ENCODE measurements around the gene RSPH10B. TPM values are rescaled to one million over a fixed set of nuclear protein-coding genes. Genes with fewer than 3 reads are reported as not detected.
A peak's percentile ranks its signal among the peaks of the same experiment; 100 is the strongest.
"Not testable (repeated sequence)": the region's sequence is repeated elsewhere in the genome, so short reads cannot be mapped to it uniquely, and the experiment has no call there.

Gene RSPH10B
- total RNA-seq, result 0.64 and 2.4 TPM in 2 replicates

GRCh38 chr7:5970347-5970911 lies at the start of gene RSPH10B:
Gene RSPH10B, minus strand, starts transcription at chr7:5970689. Its CDS starts 3,573 bp downstream, at chr7:5967116.
- not testable (repeated sequence) for DNase-seq (ENCODE audit: low read depth in 2 of 2)

GRCh38 chr7:6016653-6016966 lies 46.1 kb upstream of the RSPH10B start:
- no peak for DNase-seq (ENCODE audit: low read depth in 2 of 2)

GRCh38 chr7:6015917-6016652 lies 45.6 kb upstream of the RSPH10B start:
- DNase-seq (ENCODE audit: low read depth in 2 of 2), result no peak

DNA sequence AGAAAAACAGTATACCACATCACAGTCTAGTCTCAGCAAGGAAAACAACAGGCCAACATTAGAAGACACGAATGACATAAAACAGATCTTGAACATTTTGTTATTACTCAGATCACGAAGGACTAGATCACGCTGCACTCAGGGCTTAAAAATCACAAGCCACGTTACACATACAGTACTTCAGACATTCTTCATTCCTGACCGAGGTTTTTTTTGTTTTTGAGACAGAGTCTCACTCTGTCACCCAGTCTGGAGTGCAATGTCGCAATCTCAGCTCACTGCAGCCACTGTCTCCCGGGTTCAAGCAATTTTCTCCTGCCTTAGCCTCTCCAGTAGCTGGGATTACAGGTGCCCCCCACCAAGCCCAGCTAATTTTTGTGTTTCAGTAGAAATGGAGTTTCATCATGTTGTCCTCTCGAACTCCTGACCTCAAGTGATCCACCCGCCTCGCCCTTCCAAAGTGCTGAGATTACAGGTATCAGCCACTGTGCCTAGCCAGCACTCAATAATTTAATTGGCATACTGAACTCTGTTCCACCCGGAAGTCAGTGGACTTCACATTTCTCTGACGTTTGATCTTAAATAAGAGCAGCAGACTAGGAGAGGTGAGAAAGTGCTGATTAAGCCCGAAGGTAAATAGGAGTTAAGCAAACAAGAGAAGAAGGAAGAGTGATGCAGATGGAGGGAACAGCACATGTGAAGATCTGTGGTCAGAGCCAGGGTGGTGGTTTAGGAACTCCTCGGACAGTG lies 42.0 kb upstream of the RSPH10B start:
- no peak for DNase-seq (ENCODE audit: low read depth in 2 of 2)

GRCh38 chr7:6011541-6011940 lies 41.1 kb upstream of the RSPH10B start:
- no peak for DNase-seq (ENCODE audit: low read depth in 2 of 2)

DNA sequence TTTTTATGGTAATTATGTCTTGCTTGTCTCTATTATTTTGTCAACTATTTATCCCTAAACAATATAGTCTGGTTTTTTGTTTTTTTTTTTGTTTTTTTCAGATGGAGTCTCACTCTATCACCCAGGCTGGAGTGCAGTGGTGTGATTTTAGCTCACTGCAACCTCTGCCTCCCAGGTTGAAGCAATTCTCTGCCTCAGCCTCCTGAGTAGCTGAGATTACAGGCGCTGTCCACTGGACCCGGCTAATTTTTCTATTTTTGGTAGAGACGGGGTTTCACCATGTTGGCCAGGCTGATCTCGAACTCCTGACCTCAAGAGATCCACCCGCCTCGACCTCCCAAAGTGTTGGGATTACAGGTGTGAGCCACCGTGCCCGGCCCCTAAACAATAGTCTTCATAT lies 39.9 kb upstream of the RSPH10B start:
- DNase-seq (ENCODE audit: low read depth in 2 of 2), result not testable (repeated sequence)

DNA sequence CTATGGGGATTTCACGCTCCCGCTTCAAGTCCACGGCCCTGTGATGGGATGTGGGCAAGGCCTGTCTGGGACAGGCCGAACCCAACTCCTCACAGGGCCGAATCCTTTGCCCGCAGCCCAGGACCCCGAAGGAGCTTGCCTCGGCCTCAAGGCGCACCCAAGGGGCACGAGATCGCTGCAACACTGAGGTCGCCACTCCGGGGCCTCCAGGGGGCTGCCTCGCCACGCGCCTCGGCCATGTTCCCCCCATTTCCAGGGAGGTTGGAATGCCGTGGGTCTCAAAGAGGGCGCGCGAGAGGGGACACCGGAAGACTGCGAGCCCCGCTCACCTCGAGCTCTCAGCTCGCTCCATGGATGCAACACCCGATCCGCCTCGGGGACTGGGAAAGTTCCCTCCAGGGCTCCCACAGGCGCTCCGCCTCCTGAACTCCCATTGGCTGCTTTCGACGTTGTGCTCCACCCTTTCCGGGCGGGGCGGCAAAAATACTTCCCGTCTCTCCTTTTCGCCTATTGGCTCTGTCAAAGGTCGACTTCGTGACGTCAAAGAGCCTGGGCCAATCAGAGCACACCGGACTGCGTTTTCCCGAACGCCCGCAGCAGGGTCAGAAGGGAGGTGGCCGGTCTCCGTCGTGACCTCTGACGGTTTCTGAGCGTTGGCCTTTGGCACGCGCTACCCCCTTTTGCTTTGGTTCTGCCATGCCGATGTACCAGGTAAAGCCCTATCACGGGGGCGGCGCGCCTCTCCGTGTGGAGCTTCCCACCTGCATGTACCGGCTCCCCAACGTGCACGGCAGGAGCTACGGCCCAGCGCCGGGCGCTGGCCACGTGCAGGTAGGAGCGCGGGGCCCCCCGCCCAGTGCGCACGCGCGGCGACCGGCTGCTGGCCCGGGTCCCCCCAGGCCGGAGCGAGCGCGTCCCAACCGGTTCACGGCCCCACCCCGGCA lies 38.5 kb upstream of the RSPH10B start, which contains the start of the genes AIMP2 and PMS2:
AIMP2 (plus strand) TSS at position 605 of the 944 bp plus-strand sequence; CDS start at position 697, 92 bp downstream.
PMS2 (minus strand) TSS at position 382 of the 944 bp plus-strand sequence; CDS start at position 352, 30 bp downstream.
- DNase-seq (ENCODE audit: low read depth in 2 of 2), result peak; percentile 97 to 99

- not testable (repeated sequence) for DNase-seq (ENCODE audit: low read depth in 2 of 2)
These were observed 37.5 kb upstream of the RSPH10B start for GRCh38 chr7:6007835-6008590.

DNA sequence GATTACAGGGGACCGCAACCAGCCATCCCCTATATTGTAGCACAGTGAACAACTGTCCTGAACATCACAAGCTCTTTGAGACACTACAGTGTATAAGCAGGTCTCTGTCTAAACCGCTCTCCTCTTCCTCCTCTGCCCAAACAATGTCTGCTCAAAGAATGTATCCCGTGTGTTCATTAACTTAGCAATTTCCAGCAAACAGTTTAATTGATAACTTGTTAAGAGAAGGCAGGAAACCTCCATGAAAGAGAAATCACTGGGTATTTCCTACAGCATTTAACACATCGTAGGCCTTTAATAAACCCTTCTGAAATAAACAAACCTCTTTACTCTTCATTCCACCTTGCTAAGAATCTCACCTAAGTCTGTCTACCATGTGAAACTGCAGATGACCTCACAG lies 36.9 kb upstream of the RSPH10B start:
- DNase-seq (ENCODE audit: low read depth in 2 of 2), result no peak

- DNase-seq (ENCODE audit: low read depth in 2 of 2), result peak; percentile 54 to 76
These were observed 26.8 kb upstream of the RSPH10B start for GRCh38 chr7:5997210-5997808.

- DNase-seq (ENCODE audit: low read depth in 2 of 2), result not testable (repeated sequence)
These were observed 16.6 kb upstream of the RSPH10B start for GRCh38 chr7:5987061-5987460.

DNA sequence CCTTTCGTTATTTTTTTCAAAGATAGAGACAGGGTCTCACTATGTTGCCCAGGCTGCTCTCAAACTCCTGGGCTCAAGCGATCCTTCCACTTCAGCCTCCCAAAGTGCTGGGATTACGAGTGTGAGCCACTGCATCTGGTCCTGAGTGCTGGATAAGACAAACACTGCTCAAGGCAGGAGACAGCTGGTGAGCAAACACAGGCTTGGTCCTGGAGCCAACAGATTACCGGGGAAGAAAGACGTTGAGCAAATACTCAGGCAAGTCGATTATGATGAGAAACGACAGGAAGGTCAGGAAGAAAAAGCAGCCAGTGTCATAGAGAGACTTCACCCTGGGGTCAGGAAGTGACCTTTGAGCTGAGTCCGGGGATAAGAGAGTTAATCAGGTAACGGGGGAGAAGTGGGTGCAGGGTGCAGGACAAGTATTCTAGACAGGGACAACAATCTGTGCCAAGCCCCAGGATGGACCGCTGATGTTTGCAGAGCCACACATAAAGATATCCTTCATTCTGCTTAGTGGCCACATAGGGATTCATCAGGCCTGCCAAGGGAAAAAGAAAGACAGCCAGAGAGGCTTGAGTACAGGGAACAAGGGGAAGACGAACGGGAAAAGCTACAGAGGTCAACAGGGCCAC lies 9.3 kb upstream of the RSPH10B start:
- DNase-seq (ENCODE audit: low read depth in 2 of 2), result not testable (repeated sequence)

- not testable (repeated sequence) for DNase-seq (ENCODE audit: low read depth in 2 of 2)
These were observed 3.1 kb upstream of the RSPH10B start for GRCh38 chr7:5973580-5973979.

DNA sequence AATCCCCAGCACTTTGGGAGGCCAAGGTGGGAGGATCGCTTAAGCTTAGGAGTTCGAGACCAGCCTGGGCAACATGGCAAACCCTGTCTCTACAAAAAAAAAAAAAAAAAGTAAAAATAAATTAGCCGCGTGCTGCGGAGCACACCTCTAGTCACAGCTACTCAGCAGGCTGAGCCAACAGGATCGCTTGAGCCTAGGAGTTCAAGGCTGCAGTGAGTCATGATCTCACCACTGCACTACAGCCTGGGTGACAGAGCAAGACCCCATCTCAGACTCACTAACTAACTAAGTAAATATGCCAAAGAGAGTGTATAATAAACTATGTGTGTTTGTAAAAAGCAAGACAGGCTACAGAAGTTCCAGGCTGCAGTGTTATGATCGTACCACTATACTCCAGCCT lies 6.7 kb downstream of the RSPH10B start:
- DNase-seq (ENCODE audit: low read depth in 2 of 2), result not testable (repeated sequence)

DNA sequence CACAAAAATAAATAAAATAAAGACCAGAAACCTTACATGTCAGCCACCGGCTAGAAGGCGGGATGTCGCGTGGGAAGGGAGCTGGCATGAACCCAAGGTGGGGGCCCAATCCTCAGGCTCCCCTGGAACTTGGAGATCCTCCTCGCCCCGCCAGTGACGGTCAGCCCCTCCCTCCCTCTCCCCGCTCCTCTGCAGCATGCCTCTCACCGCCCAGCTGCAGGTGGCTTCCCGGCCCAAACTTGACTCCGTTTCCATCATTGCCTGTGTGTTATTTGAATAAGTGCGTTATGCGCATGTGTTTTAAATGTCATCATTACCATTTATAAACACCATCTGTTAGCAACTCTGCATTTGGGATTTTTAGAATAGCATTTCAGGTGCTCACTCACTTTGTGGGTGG lies 7.3 kb downstream of the RSPH10B start:
- not testable (repeated sequence) for DNase-seq (ENCODE audit: low read depth in 2 of 2)

- not testable (repeated sequence) for DNase-seq (ENCODE audit: low read depth in 2 of 2)
These were observed 35.5 kb downstream of the RSPH10B start for GRCh38 chr7:5934945-5935450.

GRCh38 chr7:5931905-5932644 lies 38.4 kb downstream of the RSPH10B start:
- DNase-seq (ENCODE audit: low read depth in 2 of 2), result peak; percentile 63 to 66

DNA sequence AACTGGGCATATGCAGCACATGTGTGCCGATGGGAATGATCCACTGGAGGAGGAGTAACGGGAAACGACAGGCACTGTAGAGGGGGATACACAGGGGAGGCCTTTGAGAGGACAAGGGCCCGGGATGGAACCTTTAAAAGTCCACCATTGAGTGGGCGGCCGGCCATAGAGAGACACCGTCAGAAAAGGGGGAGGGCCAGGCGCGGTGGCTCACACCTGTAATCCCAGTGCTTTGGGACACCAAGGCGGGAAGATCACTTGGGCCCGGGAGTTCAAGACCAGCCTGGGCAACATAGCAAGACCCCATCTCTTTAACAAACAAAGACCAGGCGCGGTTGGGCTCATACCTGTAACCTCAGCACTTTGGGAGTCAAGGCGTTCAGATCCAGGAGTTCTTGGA lies 39.2 kb downstream of the RSPH10B start:
- DNase-seq (ENCODE audit: low read depth in 2 of 2), result not testable (repeated sequence)

GRCh38 chr7:5930290-5930689 lies 40.2 kb downstream of the RSPH10B start:
- DNase-seq (ENCODE audit: low read depth in 2 of 2), result not testable (repeated sequence)
